H1 (cell line): ENCODE results near the gene DTL. TPM values are rescaled to one million over a fixed set of nuclear protein-coding genes. Genes with fewer than 3 reads are reported as not detected.

Experiments
- BACH1 ChIP-seq: IDR thresholded peaks from 2 replicates; pipeline ENCODE4 v1.6.1; 2012; ENCODE audit warnings: low read length, improper control_type of control experiment
- CHD1 ChIP-seq: IDR thresholded peaks from 2 replicates; pipeline ENCODE4 v1.6.1; 2012; ENCODE audit warnings: low read depth, low read length, improper control_type of control experiment
- FOSL1 ChIP-seq: IDR thresholded peaks from 2 replicates; pipeline ENCODE4 v1.6.1; 2011; ENCODE audit warnings: mild to moderate bottlenecking, low read depth, low read length, moderate library complexity; ENCODE audit not compliant: insufficient read depth
- POLR2A ChIP-seq, 2 experiments: IDR thresholded peaks; 1 replicate in 1 of 2; 2 replicates in 1 of 2; pipeline ENCODE4 v1.6.1; 2011; ENCODE audit warnings: low read depth in 2 of 2, low read length in 2 of 2, mild to moderate bottlenecking in 2 of 2; ENCODE audit errors: control extremely low read depth in 1 of 2
- polyA plus RNA-seq, 7 experiments: library from polyadenylated mRNA; depleted of rRNA in 3 of 7; stranded (reverse) in 5 of 7; unstranded in 2 of 7; fragments of >200 nt in 5 of 7; fragments of 200-250 nt in 2 of 7; gene quantifications; 1 replicate in 5 of 7; 2 replicates in 1 of 7; 4 replicates in 1 of 7; pipeline versions ENCODE4 v1.2.1 to v1.2.3, GENCODE V29; 2011 to 2013; ENCODE audit warnings: missing spikeins in 2 of 7, mixed read lengths in 2 of 7
- total RNA-seq: library from RNA; stranded (reverse); fragmentation: NEBNext Ultra II Directional; extraction: Animal tissue kit (Norgen Biotek cat#: 25700); gene quantifications from 2 replicates; pipeline ENCODE4 v1.2.1, GENCODE V29; 2021

The DTL gene
- total and polyA plus RNA-seq, 2 of the 8 experiments (the other 6 are each of a cell fraction or from before 2014, with no cell fraction given) = 36.0 to 46.9 TPM

DNA sequence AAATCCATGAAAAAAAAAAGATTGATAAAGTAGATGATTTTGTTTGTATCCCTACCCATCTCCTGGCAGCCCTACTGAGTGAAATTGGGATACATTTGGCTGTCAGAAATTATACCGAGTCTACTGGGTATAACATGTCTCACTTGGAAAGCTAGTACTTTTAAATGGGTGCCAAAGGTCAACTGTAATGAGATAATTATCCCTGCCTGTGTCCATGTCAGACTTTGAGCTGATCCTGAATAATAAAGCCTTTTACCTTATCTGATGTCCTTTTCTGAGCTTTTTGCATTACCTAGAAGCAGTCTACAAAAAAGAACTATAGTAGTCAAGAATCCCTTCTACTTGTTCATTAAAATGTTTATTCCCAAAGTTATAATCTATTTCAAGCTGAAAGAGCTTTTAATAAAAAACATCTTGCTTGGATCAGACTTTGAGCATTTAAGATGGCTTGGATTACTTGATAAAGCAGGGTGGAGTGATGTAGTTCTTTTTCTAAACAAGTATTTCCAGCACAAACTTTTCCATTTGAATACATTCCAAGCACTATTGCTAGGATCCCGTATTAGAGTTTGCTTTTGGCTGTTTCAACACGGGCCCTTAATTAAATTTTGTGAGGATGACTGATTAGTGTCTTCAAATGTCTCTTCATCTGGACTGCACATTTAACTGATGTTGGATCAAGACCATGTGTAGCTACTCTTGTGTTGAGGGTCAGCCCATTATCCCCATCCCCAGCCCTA is 69.2 kb downstream of the DTL start (continued):
- TF ChIP-seq FOSL1 (no peak), POLR2A (IDR thresholded peaks at IDR 0.05; ENCODE audit: control extremely low read depth in 1 of 2, low read depth in 2 of 2, low read length in 2 of 2) (no peak), CHD1 (no peak), BACH1 (no peak)
